GM12864 (cell line): ENCODE results near the gene NAP1L5.

Source experiments
- DNase-seq: peaks from one replicate; pipeline ENCODE4 v3.0.0-alpha.2; 2011; ENCODE audit warnings: low read depth
- H3K4me3 ChIP-seq: 2 replicates; pipeline ENCODE4 v1.5.1; 2011; ENCODE audit warnings: mild to moderate bottlenecking, low read depth, low read length, control low read depth
- CTCF ChIP-seq: IDR thresholded peaks from 2 replicates; pipeline ENCODE4 v1.5.1; 2011; ENCODE audit warnings: low read depth, mild to moderate bottlenecking, moderate library complexity, low read length, control low read depth, inconsistent platforms; ENCODE audit errors: missing control alignments

Gene NAP1L5

GRCh38 chr4:88697588-88698329 lies at the start of gene NAP1L5:
Gene NAP1L5, minus strand, starts transcription at chr4:88697829. Its CDS starts 75 bp downstream, at chr4:88697754.
- TF ChIP-seq CTCF: no peak
- DNase-seq: peak; percentile 13
- peak within 1 kb of the TSS; percentile 73 for H3K4me3 ChIP-seq

DNA sequence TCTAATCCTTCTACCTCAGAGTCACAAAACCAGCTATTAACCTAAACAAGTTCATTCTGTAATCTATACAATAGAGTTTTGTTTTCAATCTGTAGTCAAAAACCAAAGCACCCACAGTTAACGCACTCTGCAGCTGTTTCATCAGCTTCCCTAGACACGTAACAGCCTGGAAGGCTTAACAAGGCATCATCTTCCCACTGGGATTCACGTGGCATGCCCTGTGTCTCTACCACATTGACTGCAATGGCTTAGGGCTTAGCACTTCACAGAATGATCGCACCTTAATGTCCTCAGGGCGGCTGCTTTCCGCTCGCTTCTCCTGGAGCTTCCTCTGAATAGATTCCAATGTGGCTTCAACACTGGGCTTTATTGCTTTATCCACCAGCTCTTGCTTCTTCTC lies 49.7 kb upstream of the NAP1L5 start:
- TF ChIP-seq CTCF: no peak
- DNase-seq: no peak
- no peak overlapping the region for H3K4me3 ChIP-seq

DNA sequence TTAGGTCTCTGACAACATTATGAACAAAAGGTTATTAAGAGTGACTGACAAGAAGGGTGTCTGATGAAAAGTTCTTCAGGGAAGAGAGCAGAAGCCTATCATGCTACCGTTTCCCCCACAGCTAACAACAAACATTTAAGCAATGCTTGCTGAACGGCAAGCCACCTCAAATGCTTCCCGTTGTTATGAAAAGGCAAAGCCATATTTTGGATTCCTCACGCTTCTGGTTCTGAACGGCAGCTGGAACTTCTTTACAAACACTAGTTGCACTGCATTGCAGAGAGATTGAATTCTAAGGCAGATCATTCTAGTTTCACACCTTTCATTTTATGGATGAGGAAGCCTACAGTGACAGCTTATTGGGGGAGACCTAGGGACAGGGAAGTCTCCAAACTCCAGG lies 48.6 kb upstream of the NAP1L5 start:
- no peak overlapping the region for H3K4me3 ChIP-seq
- TF ChIP-seq CTCF: no peak
- DNase-seq: no peak

- TF ChIP-seq CTCF: no peak
- no peak overlapping the region for H3K4me3 ChIP-seq
- no peak for DNase-seq
These were observed 48.0 kb upstream of the NAP1L5 start for GRCh38 chr4:88745581-88746163.

DNA sequence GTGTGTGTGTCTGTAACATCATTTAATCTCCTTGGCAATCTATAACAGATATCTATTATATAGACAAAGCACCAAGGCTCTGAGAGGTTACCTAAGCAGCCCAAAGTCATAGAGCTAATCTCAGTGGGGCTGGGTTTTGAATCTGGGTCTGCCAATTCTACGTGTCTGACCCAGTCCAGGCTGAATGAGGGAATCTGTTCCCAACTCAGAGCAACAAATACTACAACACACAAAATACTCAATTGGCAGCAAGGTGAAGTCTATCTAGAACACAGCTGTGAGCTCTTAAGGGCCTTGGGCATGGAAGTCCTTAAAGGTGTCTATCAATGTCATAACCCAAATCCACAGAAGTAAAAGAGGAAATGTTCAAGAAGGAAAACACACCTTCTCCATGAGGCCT lies 47.5 kb upstream of the NAP1L5 start:
- no peak for TF ChIP-seq CTCF
- no peak for DNase-seq
- H3K4me3 ChIP-seq: no peak overlapping the region

DNA sequence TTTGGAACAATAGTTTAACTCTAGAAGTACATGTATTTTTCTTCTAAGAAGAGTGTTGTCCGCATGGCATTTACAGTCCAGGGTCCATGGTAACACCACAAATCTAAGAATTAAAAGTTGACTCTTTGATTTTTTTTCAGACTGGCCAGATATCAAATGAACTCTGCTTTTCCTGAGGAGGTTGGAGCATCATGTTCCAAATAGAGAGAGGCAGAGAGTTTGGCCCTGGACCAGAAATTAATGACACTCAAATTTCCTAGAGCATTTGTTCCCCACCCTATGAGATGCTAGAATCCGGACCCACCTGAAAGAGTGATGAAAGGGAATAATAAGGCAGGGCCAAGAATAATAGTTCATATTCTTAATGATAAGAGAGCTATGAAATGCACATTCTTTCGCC lies 47.0 kb upstream of the NAP1L5 start:
- no peak for TF ChIP-seq CTCF
- no peak for DNase-seq
- H3K4me3 ChIP-seq: no peak overlapping the region

GRCh38 chr4:88743696-88744095 lies 46.1 kb upstream of the NAP1L5 start:
- no peak for TF ChIP-seq CTCF
- no peak for DNase-seq
- no peak overlapping the region for H3K4me3 ChIP-seq
